ENCODE results near the gene OTOG.

DNA sequence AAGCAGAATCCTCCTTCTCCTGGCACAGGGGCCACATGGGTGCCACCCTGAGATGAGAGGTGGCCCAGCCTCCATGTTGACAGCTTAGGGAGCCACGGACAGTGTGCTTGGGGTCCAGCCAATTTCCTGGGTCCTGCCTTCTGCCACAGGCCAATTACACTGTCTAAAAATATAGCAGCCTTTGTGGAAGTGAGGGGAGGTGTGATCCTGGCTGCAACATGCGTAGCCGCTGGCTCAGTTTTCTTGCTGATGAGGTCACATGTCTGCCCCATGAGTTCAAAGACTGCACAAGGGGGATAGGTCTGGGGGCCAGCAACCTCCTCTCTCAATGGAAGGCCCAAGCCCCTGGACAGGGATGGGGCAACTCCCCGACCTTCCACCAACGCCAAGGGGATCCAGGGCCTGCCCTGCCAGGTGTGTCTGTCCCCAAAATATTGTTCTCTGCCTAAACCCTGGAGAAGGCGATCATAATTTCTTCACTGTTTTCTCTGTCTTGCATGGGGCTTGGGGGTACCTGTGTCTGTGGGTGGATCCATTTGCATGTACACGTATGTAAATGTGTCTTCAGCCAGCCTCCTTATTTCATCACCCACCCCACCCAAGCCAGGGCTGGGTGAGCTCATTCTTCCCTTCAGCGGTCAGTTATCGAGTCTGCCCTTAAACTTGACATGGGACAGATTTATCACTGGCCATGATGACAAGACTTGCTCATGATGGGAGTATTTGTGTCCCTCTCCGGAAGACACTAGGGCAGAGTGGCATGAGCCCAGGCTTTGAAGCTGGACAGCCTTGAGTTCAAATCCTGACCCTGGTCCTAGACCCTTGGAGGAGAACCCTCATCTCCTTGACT lies 59.4 kb downstream of the OTOG start:
- TF ChIP-seq, protein P1, sequence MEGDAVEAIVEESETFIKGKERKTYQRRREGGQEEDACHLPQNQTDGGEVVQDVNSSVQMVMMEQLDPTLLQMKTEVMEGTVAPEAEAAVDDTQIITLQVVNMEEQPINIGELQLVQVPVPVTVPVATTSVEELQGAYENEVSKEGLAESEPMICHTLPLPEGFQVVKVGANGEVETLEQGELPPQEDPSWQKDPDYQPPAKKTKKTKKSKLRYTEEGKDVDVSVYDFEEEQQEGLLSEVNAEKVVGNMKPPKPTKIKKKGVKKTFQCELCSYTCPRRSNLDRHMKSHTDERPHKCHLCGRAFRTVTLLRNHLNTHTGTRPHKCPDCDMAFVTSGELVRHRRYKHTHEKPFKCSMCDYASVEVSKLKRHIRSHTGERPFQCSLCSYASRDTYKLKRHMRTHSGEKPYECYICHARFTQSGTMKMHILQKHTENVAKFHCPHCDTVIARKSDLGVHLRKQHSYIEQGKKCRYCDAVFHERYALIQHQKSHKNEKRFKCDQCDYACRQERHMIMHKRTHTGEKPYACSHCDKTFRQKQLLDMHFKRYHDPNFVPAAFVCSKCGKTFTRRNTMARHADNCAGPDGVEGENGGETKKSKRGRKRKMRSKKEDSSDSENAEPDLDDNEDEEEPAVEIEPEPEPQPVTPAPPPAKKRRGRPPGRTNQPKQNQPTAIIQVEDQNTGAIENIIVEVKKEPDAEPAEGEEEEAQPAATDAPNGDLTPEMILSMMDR (IDR thresholded peaks at IDR 0.05): no peak
- TF ChIP-seq ZFX (IDR thresholded peaks at IDR 0.05; ENCODE audit: borderline replicate concordance): no peak

Measured in 22Rv1 (cell line).